Transverse colon (tissue), 4 donors: ENCODE results near the gene TARBP2. TPM values are rescaled to one million over a fixed set of nuclear protein-coding genes. Genes with fewer than 3 reads are reported as not detected.

Experiments used
- DNase-seq: peaks from one replicate; pipeline ENCODE4 v3.0.0-alpha.2; 2019
- H3K27ac ChIP-seq, 4 donors: fragments of 200-600 bp; sonication (generic); 2 replicates each; pipeline ENCODE4 v1.5.1; 2016 to 2018; ENCODE audit warnings: inconsistent platforms in 4 of 4
- H3K27me3 ChIP-seq: fragments of 200-600 bp; sonication (generic); 2 replicates; pipeline ENCODE4 v1.5.1; 2017; ENCODE audit warnings: inconsistent platforms
- H3K36me3 ChIP-seq, 4 donors: fragments of 200-600 bp; sonication (generic); 2 replicates each; pipeline ENCODE4 v1.5.1; 2017 to 2019; ENCODE audit warnings: inconsistent platforms in 4 of 4
- H3K4me1 ChIP-seq, 4 donors: fragments of 200-600 bp; sonication (generic); 2 replicates each; pipeline ENCODE4 v1.5.1; 2017 to 2020; ENCODE audit warnings: inconsistent platforms in 4 of 4
- H3K4me3 ChIP-seq, 4 donors: fragments of 200-600 bp; sonication (generic); 1 replicate in 1 of 4; 2 replicates in 3 of 4; pipeline versions ENCODE4 v1.5.1 to v1.6.1; 2017 to 2019; ENCODE audit warnings: inconsistent platforms in 4 of 4
- H3K9me3 ChIP-seq, 2 donors: fragments of 200-600 bp; sonication (generic); 2 replicates each; pipeline ENCODE4 v1.5.1; 2017 to 2019; ENCODE audit warnings: inconsistent platforms in 2 of 2
- EP300 ChIP-seq: sonication (generic); formaldehyde crosslinking; IDR thresholded peaks from one replicate; pipeline ENCODE4 v1.6.1; 2017; ENCODE audit warnings: antibody characterized with exemption, low read depth
- POLR2A ChIP-seq: fragments of 450-650 bp; IDR thresholded peaks from one replicate; pipeline ENCODE4 v1.6.1; 2016; ENCODE audit warnings: antibody characterized with exemption, mild to moderate bottlenecking, moderate library complexity
- POLR2AphosphoS5 ChIP-seq, 3 donors: sonication (generic); formaldehyde crosslinking; IDR thresholded peaks; one replicate each; pipeline ENCODE4 v1.6.1; 2016; ENCODE audit warnings: antibody characterized with exemption in 3 of 3
- WGBS, 2 donors: methylation state at CpG; one replicate each; pipeline ENCODE4 v1.1.5; 2018; ENCODE audit warnings: low coverage in 1 of 2; 5-methylcytosine and 5-hydroxymethylcytosine counted together
- in situ Hi-C, 4 donors: fragments of 200-750 bp; cut with MboI; loops; one replicate each; pipeline versions ENCODE4 v1.15.0 to v1.15.1; 2017; ENCODE audit warnings: low sequenced_read_pairs in 3 of 4, low pct_ligation_motif_present in 1 of 4, low pct_unique_long_range_greater_than_20kb in 1 of 4
- intact Hi-C: fragments of 100-400 bp; cut with DNase I; formaldehyde crosslinking; loops from one replicate; pipeline ENCODE4 v1.15.1; 2023; ENCODE audit warnings: low total_unique reads
- total RNA-seq, 4 donors: library from RNA; depleted of rRNA; stranded (reverse); fragments of >200 nt; gene quantifications; one replicate each; pipeline ENCODE4 v1.1.0, GENCODE V29; 2016
- TF ChIP-seq, protein P1 (sequence below), 5 experiments: fragments of 200-600 bp in 3 of 5; fragments of 450-650 bp in 2 of 5; sonication (generic) in 3 of 5; IDR thresholded peaks; 1 replicate in 2 of 5; 2 replicates in 3 of 5; pipeline ENCODE4 v1.5.1; 2016 to 2017; ENCODE audit warnings: antibody characterized with exemption in 5 of 5, inconsistent platforms in 3 of 5, mild to moderate bottlenecking in 2 of 5, moderate library complexity in 1 of 5

The TARBP2 gene
- total RNA-seq, 4 donors from 2014 or later = 22.4 to 37.0 (median 34.1) TPM

DNA sequence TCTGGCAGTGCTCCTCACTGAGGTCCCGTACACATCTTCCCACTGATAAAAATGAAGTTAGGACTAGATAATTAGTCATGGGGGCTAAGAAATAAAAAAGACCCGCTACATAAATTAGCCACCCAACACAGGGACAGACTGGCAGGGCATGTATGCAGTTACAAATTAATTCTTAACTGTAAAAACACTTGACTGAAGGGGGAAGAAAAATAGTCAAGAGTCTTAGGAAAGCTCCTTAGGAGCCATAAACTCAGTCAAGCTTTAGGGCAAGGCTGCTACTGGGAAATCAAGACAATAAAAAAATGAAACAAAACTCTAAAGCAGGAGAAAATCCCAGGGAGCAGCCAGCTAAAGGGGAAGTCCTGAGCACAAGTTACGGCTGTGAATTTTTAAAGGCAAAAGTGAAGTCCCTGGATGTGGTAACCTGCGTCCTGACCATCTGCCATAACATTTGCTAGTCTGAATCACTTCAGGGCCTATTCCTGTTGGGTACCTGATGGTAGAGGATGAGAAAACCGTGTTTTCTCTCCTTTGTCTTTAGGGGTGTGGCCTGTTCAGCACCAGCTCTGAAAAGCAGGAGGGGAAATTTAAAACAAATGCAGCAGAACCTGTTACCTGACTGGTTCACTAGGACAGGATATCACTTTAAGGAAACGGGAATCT, 13.7 kb downstream of the TARBP2 start:
- H3K9me3 ChIP-seq = no peaks in the 10 kb centered on the region
- no peak overlapping the region for H3K4me3 ChIP-seq
- no peaks in the 10 kb centered on the region for H3K27me3 ChIP-seq
- no peaks in the 10 kb centered on the region for H3K4me1 ChIP-seq
- 79 to 93% methylated on average over 4 to 6 of the region's 6 CpGs for WGBS, 2 donors
- H3K27ac ChIP-seq = no peak overlapping the region
- intact Hi-C loops (loop anchor here (10.0 kb wide), 1 partner anchor 640 kb away; no protein-coding TSS in a partner anchor), in situ Hi-C loops (no loop called here)
- peaks cover 0 to 65% (median 21%) of the 10 kb centered on the region in 4 donors for H3K36me3 ChIP-seq
- TF ChIP-seq, protein P1, sequence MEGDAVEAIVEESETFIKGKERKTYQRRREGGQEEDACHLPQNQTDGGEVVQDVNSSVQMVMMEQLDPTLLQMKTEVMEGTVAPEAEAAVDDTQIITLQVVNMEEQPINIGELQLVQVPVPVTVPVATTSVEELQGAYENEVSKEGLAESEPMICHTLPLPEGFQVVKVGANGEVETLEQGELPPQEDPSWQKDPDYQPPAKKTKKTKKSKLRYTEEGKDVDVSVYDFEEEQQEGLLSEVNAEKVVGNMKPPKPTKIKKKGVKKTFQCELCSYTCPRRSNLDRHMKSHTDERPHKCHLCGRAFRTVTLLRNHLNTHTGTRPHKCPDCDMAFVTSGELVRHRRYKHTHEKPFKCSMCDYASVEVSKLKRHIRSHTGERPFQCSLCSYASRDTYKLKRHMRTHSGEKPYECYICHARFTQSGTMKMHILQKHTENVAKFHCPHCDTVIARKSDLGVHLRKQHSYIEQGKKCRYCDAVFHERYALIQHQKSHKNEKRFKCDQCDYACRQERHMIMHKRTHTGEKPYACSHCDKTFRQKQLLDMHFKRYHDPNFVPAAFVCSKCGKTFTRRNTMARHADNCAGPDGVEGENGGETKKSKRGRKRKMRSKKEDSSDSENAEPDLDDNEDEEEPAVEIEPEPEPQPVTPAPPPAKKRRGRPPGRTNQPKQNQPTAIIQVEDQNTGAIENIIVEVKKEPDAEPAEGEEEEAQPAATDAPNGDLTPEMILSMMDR (IDR thresholded peaks at IDR 0.05) = no peak
- TF ChIP-seq EP300 (no peak), POLR2AphosphoS5 (IDR thresholded peaks at IDR 0.05) (no peak), POLR2A (no peak)
- no peak for DNase-seq

DNA sequence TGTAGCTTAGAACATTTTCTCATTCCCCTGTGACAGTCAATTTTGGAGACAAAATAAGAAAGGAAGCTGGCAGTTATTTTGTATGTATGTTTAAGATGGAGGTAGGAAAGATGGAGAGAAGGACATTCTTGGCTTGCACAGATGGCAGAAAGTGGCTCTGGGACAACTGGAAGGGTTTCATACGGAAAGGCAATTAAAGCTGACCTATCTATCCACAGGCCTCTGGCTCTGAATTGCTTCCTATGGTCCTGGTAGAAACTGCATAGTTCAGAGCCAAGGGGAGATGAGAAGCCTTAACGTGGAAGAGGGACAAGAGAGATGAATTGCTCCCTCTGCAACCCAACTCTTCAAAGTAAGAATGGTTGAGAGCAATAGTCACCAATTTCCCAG, 14.2 kb downstream of the TARBP2 start:
- DNase-seq = no peak
- in situ Hi-C loops (no loop called here), intact Hi-C loops (loop anchor here (10.0 kb wide), 1 partner anchor 640 kb away; no protein-coding TSS in a partner anchor)
- WGBS, 2 donors = 68 to 100% methylated on average over 1 to 2 of the region's 2 CpGs
- Histone ChIP-seq H3K27me3 (no peaks in the 10 kb centered on the region), H3K27ac (no peak overlapping the region), H3K9me3 (no peaks in the 10 kb centered on the region), H3K4me1 (no peaks in the 10 kb centered on the region), H3K36me3 (peaks cover 0 to 68% (median 22%) of the 10 kb centered on the region in 4 donors), H3K4me3 (no peak overlapping the region)
- TF ChIP-seq, protein P1 (IDR thresholded peaks at IDR 0.05) = no peak
- TF ChIP-seq POLR2A = no peak
- no peak for TF ChIP-seq EP300

DNA sequence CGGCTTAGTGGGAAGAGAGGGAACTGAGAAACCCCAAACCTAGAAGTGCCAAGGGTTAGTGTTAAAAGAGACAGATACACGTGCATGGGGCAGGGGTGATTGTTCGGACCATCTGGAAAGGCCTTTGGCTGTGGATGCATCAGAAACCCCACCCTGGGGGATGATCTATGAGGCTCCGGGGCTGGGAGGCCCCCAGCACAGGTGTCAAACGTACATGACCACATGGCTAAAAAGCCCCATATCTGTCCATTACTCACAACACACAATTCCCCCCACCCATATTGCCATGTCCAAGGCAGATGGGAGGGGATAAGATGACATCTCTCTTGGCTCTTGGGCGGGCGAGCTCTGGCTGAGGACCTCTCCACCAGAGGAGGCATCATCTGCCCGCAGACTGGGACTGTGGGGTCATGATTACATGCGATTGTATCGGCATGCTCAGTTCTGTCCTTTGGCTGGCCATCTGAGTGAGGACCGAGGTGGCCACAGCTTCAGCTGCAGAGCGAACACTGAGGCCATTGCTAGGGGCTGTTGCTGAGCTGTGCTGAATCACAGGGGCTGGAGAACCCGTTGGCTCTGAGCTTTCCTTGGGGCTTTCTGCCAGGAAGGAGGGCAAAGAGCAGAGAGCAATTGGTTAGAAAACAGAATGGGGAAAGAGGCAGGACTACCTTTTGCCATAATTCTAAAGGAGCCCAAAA, 15.8 kb downstream of the TARBP2 start:
- in situ Hi-C loops = no loop called here
- Histone ChIP-seq H3K4me3 (no peak overlapping the region), H3K27me3 (no peaks in the 10 kb centered on the region), H3K4me1 (no peaks in the 10 kb centered on the region), H3K36me3 (peaks cover 0 to 75% (median 30%) of the 10 kb centered on the region in 4 donors), H3K9me3 (no peaks in the 10 kb centered on the region), H3K27ac (no peak overlapping the region)
- WGBS, 2 donors = 80 to 81% methylated on average over 4 to 10 of the region's 13 CpGs
- no peak for TF ChIP-seq POLR2AphosphoS5 (IDR thresholded peaks at IDR 0.05)
- TF ChIP-seq POLR2A = no peak
- TF ChIP-seq, protein P1 (IDR thresholded peaks at IDR 0.05) = no peak
- TF ChIP-seq EP300 = no peak
- intact Hi-C loops = loop anchor here (10.0 kb wide), 1 partner anchor 642 kb away; no protein-coding TSS in a partner anchor
- no peak for DNase-seq

DNA sequence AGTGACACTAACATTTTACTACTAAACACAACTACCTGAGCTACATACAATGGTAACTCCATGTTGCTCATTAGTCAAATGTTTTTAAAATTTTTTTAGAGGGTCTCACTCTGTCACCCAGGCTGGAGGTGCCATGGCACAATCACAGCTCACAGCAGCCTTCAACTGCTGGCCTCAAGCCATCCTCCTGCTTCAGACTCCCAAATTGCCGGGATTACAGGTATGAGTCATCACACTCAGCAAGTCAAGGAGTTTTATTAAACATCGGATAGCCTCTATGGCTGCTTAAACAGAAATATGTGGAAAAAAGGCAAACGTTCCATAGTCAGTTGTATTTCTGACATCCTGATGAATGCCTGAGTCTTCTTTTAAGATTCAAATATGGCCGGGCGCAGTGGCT, 17.3 kb downstream of the TARBP2 start:
- H3K4me1 ChIP-seq = no peaks in the 10 kb centered on the region
- in situ Hi-C loops (no loop called here), intact Hi-C loops (loop anchor here (10.0 kb wide), 1 partner anchor 644 kb away; no protein-coding TSS in a partner anchor)
- no peak for TF ChIP-seq EP300
- TF ChIP-seq, protein P1 (IDR thresholded peaks at IDR 0.05) = no peak
- no peak for TF ChIP-seq POLR2A
- no peak for TF ChIP-seq POLR2AphosphoS5 (IDR thresholded peaks at IDR 0.05)
- H3K4me3 ChIP-seq = no peak overlapping the region
- no peaks in the 10 kb centered on the region for H3K9me3 ChIP-seq
- DNase-seq = no peak
- WGBS, 2 donors = 80% methylated on average over 5 of the region's 5 CpGs; no CpG with 5 or more reads in 1 of the 2 donors
- no peaks in the 10 kb centered on the region for H3K27me3 ChIP-seq
- no peak overlapping the region for H3K27ac ChIP-seq
- peaks cover 0 to 76% (median 37%) of the 10 kb centered on the region in 4 donors for H3K36me3 ChIP-seq
